Measurements from ENCODE around the gene ADARB2.
"Not testable (repeated sequence)": the region's sequence is repeated elsewhere in the genome, so short reads cannot be mapped to it uniquely, and the experiment has no call there.

The ADARB2 gene

GRCh38 chr10:1360011-1360557 is 377.2 kb downstream of the ADARB2 start:
- DNase-seq, result no peak

- DNase-seq, result no peak
Observed at GRCh38 chr10:1359626-1359955, 377.7 kb downstream of the ADARB2 start.

GRCh38 chr10:1358860-1359625 is 378.3 kb downstream of the ADARB2 start:
- DNase-seq, result no peak

GRCh38 chr10:1358147-1358546 is 379.2 kb downstream of the ADARB2 start:
- no peak for DNase-seq

GRCh38 chr10:1356349-1356748 is 381.0 kb downstream of the ADARB2 start:
- no peak for DNase-seq

GRCh38 chr10:1354809-1355710 is 382.3 kb downstream of the ADARB2 start:
- no peak for DNase-seq

GRCh38 chr10:1352296-1352695 is 385.0 kb downstream of the ADARB2 start:
- not testable (repeated sequence) for DNase-seq

- no peak for DNase-seq
Observed at GRCh38 chr10:1348773-1349050, 388.6 kb downstream of the ADARB2 start.

- no peak for DNase-seq
Observed at GRCh38 chr10:1347962-1348772, 389.2 kb downstream of the ADARB2 start.

- DNase-seq, result no peak
Observed at GRCh38 chr10:1347525-1347924, 389.8 kb downstream of the ADARB2 start.

- DNase-seq, result no peak
Observed at GRCh38 chr10:1346201-1346600, 391.1 kb downstream of the ADARB2 start.

- no peak for DNase-seq
Observed at GRCh38 chr10:1345368-1345767, 392.0 kb downstream of the ADARB2 start.

GRCh38 chr10:1344846-1345245 is 392.5 kb downstream of the ADARB2 start:
- no peak for DNase-seq

- DNase-seq, result no peak
Observed at GRCh38 chr10:1344408-1344807, 392.9 kb downstream of the ADARB2 start.

- no peak for DNase-seq
Observed at GRCh38 chr10:1343176-1343575, 394.1 kb downstream of the ADARB2 start.

GRCh38 chr10:1341052-1341451 is 396.3 kb downstream of the ADARB2 start:
- not testable (repeated sequence) for DNase-seq

- DNase-seq, result no peak
Observed at GRCh38 chr10:1339396-1339795, 397.9 kb downstream of the ADARB2 start.

GRCh38 chr10:1335642-1336041 is 401.7 kb downstream of the ADARB2 start:
- DNase-seq, result no peak

GRCh38 chr10:1333981-1334380 is 403.3 kb downstream of the ADARB2 start:
- no peak for DNase-seq

GRCh38 chr10:1331560-1331959 is 405.8 kb downstream of the ADARB2 start:
- no peak for DNase-seq

GRCh38 chr10:1329622-1330021 is 407.7 kb downstream of the ADARB2 start:
- DNase-seq, result no peak

- no peak for DNase-seq
Observed at GRCh38 chr10:1328981-1329614, 408.2 kb downstream of the ADARB2 start.

Measured in NCI-H69 (cell line).